B cell (primary cell): ENCODE measurements around the gene SMIM12.

ENCODE experiments used
- CTCF ChIP-seq: fragments of 200-600 bp; IDR thresholded peaks from one replicate; pipeline ENCODE4 v1.8.0; 2022; ENCODE audit warnings: antibody characterized with exemption, mild to moderate bottlenecking
- EZH2 ChIP-seq: IDR thresholded peaks from 2 replicates; pipeline ENCODE4 v1.6.1; 2012; ENCODE audit warnings: borderline replicate concordance, low read depth, mild to moderate bottlenecking, moderate library complexity, low read length; ENCODE audit not compliant: insufficient read depth, poor library complexity, severe bottlenecking

GRCh38 chr1:34825455-34826091 is 34.0 kb downstream of the SMIM12 start:
- TF ChIP-seq EZH2 (no peak), CTCF (no peak)
